Fibroblast of lung (primary cell): ENCODE data around the gene SORCS2. TPM values are rescaled to one million over a fixed set of nuclear protein-coding genes. Genes with fewer than 3 reads are reported as not detected.

ENCODE experiments used
- DNase-seq, 2 donors: peaks; one replicate each; pipeline versions ENCODE4 v3.0.0 to v3.0.0-alpha.2; 2010; ENCODE audit warnings: low read depth in 2 of 2
- H2AFZ ChIP-seq: 2 replicates; pipeline ENCODE4 v1.5.1; 2012; ENCODE audit warnings: low read length, control low read depth, inconsistent platforms
- H3K27ac ChIP-seq: 2 replicates; pipeline ENCODE4 v1.5.1; 2011; ENCODE audit warnings: low read length, control low read depth; ENCODE audit not compliant: insufficient read depth
- H3K27me3 ChIP-seq: 2 replicates; pipeline ENCODE4 v1.5.1; 2011; ENCODE audit warnings: mild to moderate bottlenecking, low read length; ENCODE audit not compliant: control insufficient read depth, insufficient read depth
- H3K36me3 ChIP-seq: 2 replicates; pipeline ENCODE4 v1.5.1; 2011; ENCODE audit warnings: low read length; ENCODE audit not compliant: control insufficient read depth, insufficient read depth
- H3K4me1 ChIP-seq: 2 replicates; pipeline ENCODE4 v1.5.1; 2011; ENCODE audit warnings: low read length; ENCODE audit not compliant: control insufficient read depth, insufficient read depth; ENCODE audit errors: extremely low read depth
- H3K4me2 ChIP-seq: 2 replicates; pipeline ENCODE4 v1.5.1; 2011; ENCODE audit warnings: low read length, control low read depth; ENCODE audit not compliant: insufficient read depth; ENCODE audit errors: extremely low read depth
- H3K4me3 ChIP-seq, 4 experiments: fragments of 200-600 bp in 1 of 4; sonication (generic) in 1 of 4; replicated peaks in 1 of 4; 2 replicates each; pipeline ENCODE4 v1.5.1; 2011 to 2016; ENCODE audit warnings: low read length in 4 of 4, low read depth in 3 of 4, mild to moderate bottlenecking in 3 of 4, control low read depth in 2 of 4, inconsistent platforms in 1 of 4, mixed read lengths in 1 of 4; ENCODE audit not compliant: insufficient read depth in 1 of 4; ENCODE audit errors: control extremely low read depth in 1 of 4
- H3K79me2 ChIP-seq: 2 replicates; pipeline ENCODE4 v1.5.1; 2012; ENCODE audit warnings: mild to moderate bottlenecking, low read length, inconsistent platforms; ENCODE audit not compliant: control insufficient read depth, insufficient read depth
- H3K9ac ChIP-seq: 2 replicates; pipeline ENCODE4 v1.5.1; 2011; ENCODE audit warnings: mild to moderate bottlenecking, low read length, control low read depth; ENCODE audit not compliant: insufficient read depth
- H3K9me3 ChIP-seq: 2 replicates; pipeline ENCODE4 v1.5.1; 2012; ENCODE audit warnings: low read depth, low read length; ENCODE audit not compliant: control insufficient read depth, insufficient read depth
- H4K20me1 ChIP-seq: 2 replicates; pipeline ENCODE4 v1.5.1; 2011; ENCODE audit warnings: low read length; ENCODE audit not compliant: control insufficient read depth, insufficient read depth; ENCODE audit errors: extremely low read depth
- EZH2 ChIP-seq: IDR thresholded peaks from 2 replicates; pipeline ENCODE4 v1.5.1; 2012; ENCODE audit warnings: low read length, control low read depth, mild to moderate bottlenecking; ENCODE audit errors: missing control alignments
- polyA plus RNA-seq, 2 donors: library from polyadenylated mRNA; depleted of rRNA in 1 of 2; stranded (reverse) in 1 of 2; unstranded in 1 of 2; fragments of >200 nt; gene quantifications; 2 replicates each; pipeline ENCODE4 v1.2.1, GENCODE V29; 2011 to 2012; ENCODE audit warnings: missing spikeins in 1 of 2
- total RNA-seq: library from RNA; depleted of rRNA; stranded (reverse); fragments of >200 nt; gene quantifications from 2 replicates; pipeline ENCODE4 v1.2.1, GENCODE V29; 2014
- TF ChIP-seq, protein P1 (sequence below), 2 donors: IDR thresholded peaks in 1 of 2; conservative IDR thresholded peaks in 1 of 2; 1 replicate in 1 of 2; 2 replicates in 1 of 2; pipeline ENCODE4 v1.5.1; 2011 to 2012; ENCODE audit warnings: low read length in 2 of 2, control low read depth in 1 of 2, inconsistent platforms in 1 of 2, low read depth in 1 of 2, mild to moderate bottlenecking in 1 of 2

The SORCS2 gene
- total and polyA plus RNA-seq, 2 donors (not counting 1 experiment from before 2014, with no cell fraction given): 0.17 to 0.41 TPM

DNA sequence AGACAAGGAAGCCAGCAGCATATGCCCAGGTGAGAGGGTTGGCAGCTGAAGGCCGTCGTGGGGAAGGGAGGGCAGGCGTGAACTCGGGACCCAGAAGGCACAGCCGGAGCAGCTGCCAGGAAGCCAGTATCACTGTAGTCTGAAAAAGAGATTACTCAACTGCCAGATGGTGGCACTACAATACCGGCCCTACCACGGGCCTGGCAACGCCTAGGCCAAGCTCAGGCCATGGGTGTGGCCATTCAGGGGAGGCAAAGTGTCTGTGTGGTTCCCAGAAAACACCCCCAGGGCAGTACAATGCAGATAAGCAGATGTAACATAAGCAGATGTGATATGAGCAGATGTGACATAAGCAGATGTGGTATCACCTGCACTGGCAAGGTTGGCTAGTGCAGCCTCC is 511.4 kb downstream of the SORCS2 start:
- TF ChIP-seq EZH2: no peak
- TF ChIP-seq, protein P1, sequence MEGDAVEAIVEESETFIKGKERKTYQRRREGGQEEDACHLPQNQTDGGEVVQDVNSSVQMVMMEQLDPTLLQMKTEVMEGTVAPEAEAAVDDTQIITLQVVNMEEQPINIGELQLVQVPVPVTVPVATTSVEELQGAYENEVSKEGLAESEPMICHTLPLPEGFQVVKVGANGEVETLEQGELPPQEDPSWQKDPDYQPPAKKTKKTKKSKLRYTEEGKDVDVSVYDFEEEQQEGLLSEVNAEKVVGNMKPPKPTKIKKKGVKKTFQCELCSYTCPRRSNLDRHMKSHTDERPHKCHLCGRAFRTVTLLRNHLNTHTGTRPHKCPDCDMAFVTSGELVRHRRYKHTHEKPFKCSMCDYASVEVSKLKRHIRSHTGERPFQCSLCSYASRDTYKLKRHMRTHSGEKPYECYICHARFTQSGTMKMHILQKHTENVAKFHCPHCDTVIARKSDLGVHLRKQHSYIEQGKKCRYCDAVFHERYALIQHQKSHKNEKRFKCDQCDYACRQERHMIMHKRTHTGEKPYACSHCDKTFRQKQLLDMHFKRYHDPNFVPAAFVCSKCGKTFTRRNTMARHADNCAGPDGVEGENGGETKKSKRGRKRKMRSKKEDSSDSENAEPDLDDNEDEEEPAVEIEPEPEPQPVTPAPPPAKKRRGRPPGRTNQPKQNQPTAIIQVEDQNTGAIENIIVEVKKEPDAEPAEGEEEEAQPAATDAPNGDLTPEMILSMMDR (conservative IDR thresholded peaks at IDR 0.05 in 1 of 2, IDR thresholded peaks at IDR 0.05 in 1 of 2; ENCODE audit: low read depth in 1 of 2, low read length in 2 of 2): no peak
- Histone ChIP-seq H3K27ac (no peak overlapping the region), H3K9me3 (no peaks in the 10 kb centered on the region), H4K20me1 (no peaks in the 10 kb centered on the region), H3K4me3 (no peak overlapping the region), H3K27me3 (no peaks in the 10 kb centered on the region), H2AFZ (no peak overlapping the region), H3K9ac (no peak overlapping the region), H3K36me3 (no peaks in the 10 kb centered on the region), H3K4me2 (no peak overlapping the region), H3K79me2 (no peaks in the 10 kb centered on the region), H3K4me1 (no peaks in the 10 kb centered on the region)
- DNase-seq: no peak

DNA sequence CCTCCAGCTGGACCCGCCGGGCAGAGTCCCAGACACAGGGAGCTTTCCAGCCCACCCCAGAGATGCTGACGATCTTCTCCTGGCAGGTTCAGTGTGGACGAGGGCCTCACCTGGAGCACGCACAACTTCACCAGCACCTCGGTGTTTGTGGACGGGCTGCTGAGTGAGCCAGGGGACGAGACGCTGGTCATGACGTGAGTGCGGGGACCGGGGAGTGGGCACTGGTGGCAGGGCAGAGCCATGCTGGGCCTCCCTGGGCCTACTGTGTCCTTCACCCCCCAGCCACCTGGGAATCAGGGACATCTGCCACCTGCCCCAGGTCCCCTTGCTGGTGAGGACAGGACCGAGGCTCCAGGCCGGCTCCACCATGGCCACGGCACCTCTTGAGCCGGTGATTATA is 511.8 kb downstream of the SORCS2 start:
- no peaks in the 10 kb centered on the region for H3K9me3 ChIP-seq
- no peaks in the 10 kb centered on the region for H3K79me2 ChIP-seq
- H2AFZ ChIP-seq: no peak overlapping the region
- H3K9ac ChIP-seq: no peak overlapping the region
- H3K4me1 ChIP-seq: no peaks in the 10 kb centered on the region
- DNase-seq: no peak
- H3K4me3 ChIP-seq: no peak overlapping the region
- no peaks in the 10 kb centered on the region for H4K20me1 ChIP-seq
- H3K36me3 ChIP-seq: no peaks in the 10 kb centered on the region
- H3K4me2 ChIP-seq: no peak overlapping the region
- H3K27ac ChIP-seq: no peak overlapping the region
- no peak for TF ChIP-seq EZH2
- TF ChIP-seq, protein P1 (conservative IDR thresholded peaks at IDR 0.05 in 1 of 2, IDR thresholded peaks at IDR 0.05 in 1 of 2; ENCODE audit: low read depth in 1 of 2, low read length in 2 of 2): no peak
- no peaks in the 10 kb centered on the region for H3K27me3 ChIP-seq

DNA sequence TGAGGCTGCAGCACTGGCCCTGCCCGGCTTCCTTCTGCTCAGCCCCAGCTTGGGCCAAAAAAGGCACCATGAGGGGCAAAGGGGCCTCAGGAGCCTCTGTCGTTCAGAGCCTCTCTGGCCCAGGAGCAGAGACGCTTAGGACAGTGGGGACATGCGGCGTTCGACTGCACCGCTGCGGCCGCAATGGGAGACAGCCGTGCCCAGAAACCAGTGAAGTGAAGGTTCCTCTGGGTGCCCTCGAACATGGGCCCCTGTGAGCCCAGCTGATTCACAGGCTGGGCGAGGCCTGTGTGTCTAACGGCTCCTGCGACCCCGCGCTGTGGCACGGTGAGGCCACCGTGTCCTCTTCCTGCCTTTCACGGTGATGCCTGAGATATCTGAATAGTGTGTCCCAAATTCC is 512.3 kb downstream of the SORCS2 start:
- Histone ChIP-seq H3K9me3 (no peaks in the 10 kb centered on the region), H3K9ac (no peak overlapping the region), H3K27ac (no peak overlapping the region), H3K27me3 (no peaks in the 10 kb centered on the region), H3K4me2 (no peak overlapping the region), H2AFZ (no peak overlapping the region), H3K4me1 (no peaks in the 10 kb centered on the region), H3K79me2 (no peaks in the 10 kb centered on the region), H3K4me3 (no peak overlapping the region), H3K36me3 (no peaks in the 10 kb centered on the region), H4K20me1 (no peaks in the 10 kb centered on the region)
- TF ChIP-seq, protein P1 (conservative IDR thresholded peaks at IDR 0.05 in 1 of 2, IDR thresholded peaks at IDR 0.05 in 1 of 2; ENCODE audit: low read depth in 1 of 2, low read length in 2 of 2): no peak
- TF ChIP-seq EZH2: no peak
- no peak for DNase-seq
